Ishikawa (cell line): ENCODE data around the gene SAMD14.

Experiments
- CEBPB ChIP-seq: IDR thresholded peaks from 2 replicates; pipeline ENCODE4 v1.6.1; 2012
- CREB1 ChIP-seq: IDR thresholded peaks from 2 replicates; pipeline ENCODE4 v1.6.1; 2012; ENCODE audit warnings: low read depth
- EGR1 ChIP-seq: IDR thresholded peaks from 2 replicates; pipeline ENCODE4 v1.6.1; 2012
- EP300 ChIP-seq: IDR thresholded peaks from 2 replicates; pipeline ENCODE4 v1.6.1; 2012; ENCODE audit warnings: borderline replicate concordance
- FOXM1 ChIP-seq: IDR thresholded peaks from 2 replicates; pipeline ENCODE4 v1.6.1; 2012; ENCODE audit warnings: low read depth, borderline replicate concordance
- NFIC ChIP-seq: IDR thresholded peaks from 2 replicates; pipeline ENCODE4 v1.6.1; 2012
- RAD21 ChIP-seq: IDR thresholded peaks from 2 replicates; pipeline ENCODE4 v1.6.1; 2012; ENCODE audit warnings: low read depth
- TAF1 ChIP-seq: IDR thresholded peaks from 2 replicates; pipeline ENCODE4 v1.6.1; 2012; ENCODE audit warnings: low read depth, mild to moderate bottlenecking
- TCF12 ChIP-seq: IDR thresholded peaks from 2 replicates; pipeline ENCODE4 v1.6.1; 2012; ENCODE audit warnings: low read depth
- TEAD4 ChIP-seq: IDR thresholded peaks from 2 replicates; pipeline ENCODE4 v1.6.1; 2012
- YY1 ChIP-seq: IDR thresholded peaks from 2 replicates; pipeline ENCODE4 v1.6.1; 2012; ENCODE audit warnings: low read depth
- ZBTB7A ChIP-seq: IDR thresholded peaks from 2 replicates; pipeline ENCODE4 v1.6.1; 2012; ENCODE audit warnings: low read depth
- TF ChIP-seq, protein P1 (sequence below): IDR thresholded peaks from 2 replicates; pipeline ENCODE4 v1.6.1; 2012
- TF ChIP-seq, protein P2 (sequence below): IDR thresholded peaks from 2 replicates; pipeline ENCODE4 v1.6.1; 2012
- TF ChIP-seq, protein P3 (sequence below): IDR thresholded peaks from 2 replicates; pipeline ENCODE4 v1.6.1; 2012; ENCODE audit warnings: low read depth, mild to moderate bottlenecking

SAMD14 gene

DNA sequence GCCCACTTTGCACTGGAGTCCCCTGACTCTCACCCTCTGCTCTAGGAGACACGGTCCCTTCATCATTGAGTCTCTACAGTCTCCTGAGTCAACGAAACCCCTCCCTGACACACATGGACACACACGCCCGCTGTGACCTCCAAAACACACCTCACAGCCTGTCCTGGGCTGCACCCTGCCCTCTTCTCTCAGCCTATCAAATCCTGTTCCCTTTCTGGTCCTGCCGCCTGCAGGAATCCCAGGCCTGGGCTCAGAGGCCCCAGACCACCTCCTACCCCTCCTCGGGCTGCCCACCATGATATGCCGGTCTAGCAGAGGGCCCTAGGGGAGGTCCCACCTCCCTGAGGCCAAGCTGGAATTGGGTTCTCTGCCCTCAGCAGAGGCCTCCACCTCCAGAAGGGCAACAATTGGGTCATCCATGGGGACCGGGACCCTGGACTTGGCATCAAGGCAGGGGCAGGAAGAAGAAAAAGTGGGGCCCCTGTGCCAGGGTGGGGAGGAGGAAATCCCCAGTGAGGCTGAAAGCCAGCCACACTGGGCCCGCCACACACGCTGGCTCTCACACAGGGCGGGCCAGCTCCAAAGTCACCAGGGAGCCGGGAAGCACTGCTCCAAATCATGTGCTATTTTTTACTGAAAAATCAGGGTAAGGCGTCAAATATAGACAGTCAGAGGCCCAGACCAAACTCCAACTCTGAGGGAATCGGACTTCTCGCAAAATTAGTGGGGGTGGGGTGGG lies 17.1 kb upstream of the SAMD14 start:
- TF ChIP-seq TAF1 = no peak
- no peak for TF ChIP-seq EP300
- no peak for TF ChIP-seq RAD21
- TF ChIP-seq, protein P1, sequence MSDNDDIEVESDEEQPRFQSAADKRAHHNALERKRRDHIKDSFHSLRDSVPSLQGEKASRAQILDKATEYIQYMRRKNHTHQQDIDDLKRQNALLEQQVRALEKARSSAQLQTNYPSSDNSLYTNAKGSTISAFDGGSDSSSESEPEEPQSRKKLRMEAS = no peak
- TF ChIP-seq NFIC = no peak
- no peak for TF ChIP-seq CEBPB
- TF ChIP-seq, protein P2, sequence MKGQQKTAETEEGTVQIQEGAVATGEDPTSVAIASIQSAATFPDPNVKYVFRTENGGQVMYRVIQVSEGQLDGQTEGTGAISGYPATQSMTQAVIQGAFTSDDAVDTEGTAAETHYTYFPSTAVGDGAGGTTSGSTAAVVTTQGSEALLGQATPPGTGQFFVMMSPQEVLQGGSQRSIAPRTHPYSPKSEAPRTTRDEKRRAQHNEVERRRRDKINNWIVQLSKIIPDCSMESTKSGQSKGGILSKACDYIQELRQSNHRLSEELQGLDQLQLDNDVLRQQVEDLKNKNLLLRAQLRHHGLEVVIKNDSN = no peak
- TF ChIP-seq FOXM1 = no peak
- TF ChIP-seq TEAD4 = no peak
- TF ChIP-seq, protein P3, sequence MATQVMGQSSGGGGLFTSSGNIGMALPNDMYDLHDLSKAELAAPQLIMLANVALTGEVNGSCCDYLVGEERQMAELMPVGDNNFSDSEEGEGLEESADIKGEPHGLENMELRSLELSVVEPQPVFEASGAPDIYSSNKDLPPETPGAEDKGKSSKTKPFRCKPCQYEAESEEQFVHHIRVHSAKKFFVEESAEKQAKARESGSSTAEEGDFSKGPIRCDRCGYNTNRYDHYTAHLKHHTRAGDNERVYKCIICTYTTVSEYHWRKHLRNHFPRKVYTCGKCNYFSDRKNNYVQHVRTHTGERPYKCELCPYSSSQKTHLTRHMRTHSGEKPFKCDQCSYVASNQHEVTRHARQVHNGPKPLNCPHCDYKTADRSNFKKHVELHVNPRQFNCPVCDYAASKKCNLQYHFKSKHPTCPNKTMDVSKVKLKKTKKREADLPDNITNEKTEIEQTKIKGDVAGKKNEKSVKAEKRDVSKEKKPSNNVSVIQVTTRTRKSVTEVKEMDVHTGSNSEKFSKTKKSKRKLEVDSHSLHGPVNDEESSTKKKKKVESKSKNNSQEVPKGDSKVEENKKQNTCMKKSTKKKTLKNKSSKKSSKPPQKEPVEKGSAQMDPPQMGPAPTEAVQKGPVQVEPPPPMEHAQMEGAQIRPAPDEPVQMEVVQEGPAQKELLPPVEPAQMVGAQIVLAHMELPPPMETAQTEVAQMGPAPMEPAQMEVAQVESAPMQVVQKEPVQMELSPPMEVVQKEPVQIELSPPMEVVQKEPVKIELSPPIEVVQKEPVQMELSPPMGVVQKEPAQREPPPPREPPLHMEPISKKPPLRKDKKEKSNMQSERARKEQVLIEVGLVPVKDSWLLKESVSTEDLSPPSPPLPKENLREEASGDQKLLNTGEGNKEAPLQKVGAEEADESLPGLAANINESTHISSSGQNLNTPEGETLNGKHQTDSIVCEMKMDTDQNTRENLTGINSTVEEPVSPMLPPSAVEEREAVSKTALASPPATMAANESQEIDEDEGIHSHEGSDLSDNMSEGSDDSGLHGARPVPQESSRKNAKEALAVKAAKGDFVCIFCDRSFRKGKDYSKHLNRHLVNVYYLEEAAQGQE = no peak
- TF ChIP-seq EGR1 = no peak
- no peak for TF ChIP-seq CREB1
- no peak for TF ChIP-seq YY1
- no peak for TF ChIP-seq TCF12
- TF ChIP-seq ZBTB7A = no peak

DNA sequence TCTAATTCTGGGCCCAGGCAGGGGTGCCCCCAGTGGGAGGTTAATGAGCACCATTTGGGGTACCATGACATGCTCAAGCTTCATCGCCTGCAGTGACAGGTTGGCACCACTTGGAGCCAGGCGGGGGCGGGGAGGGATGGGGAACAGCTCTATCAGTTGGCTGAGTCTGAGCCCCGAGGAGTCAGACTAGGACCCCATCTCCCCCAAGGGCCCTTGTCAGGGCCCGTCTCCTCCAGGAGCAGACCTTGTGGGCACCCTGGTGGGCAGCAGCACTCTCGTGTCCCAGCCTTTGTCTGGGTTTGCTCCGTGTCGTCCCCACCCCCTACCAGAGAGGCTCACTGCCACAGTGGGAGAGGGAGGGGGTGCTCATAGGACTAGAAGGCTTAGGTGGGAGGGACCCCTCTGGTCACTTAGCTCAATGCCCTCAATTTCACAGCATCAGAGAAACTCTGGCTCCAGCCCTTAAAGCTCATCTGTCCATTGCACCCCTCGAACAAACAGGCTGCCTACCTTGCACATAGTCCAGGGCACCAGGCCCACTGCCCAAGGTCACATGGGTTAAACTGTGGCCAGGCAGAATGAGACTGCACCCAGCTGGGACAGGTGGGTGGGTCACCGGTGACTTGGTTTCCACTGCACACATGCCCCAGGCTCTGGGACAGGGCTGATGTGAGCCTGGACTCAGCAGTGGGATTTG lies 16.4 kb upstream of the SAMD14 start:
- TF ChIP-seq ZBTB7A = no peak
- TF ChIP-seq YY1 = no peak
- no peak for TF ChIP-seq EP300

DNA sequence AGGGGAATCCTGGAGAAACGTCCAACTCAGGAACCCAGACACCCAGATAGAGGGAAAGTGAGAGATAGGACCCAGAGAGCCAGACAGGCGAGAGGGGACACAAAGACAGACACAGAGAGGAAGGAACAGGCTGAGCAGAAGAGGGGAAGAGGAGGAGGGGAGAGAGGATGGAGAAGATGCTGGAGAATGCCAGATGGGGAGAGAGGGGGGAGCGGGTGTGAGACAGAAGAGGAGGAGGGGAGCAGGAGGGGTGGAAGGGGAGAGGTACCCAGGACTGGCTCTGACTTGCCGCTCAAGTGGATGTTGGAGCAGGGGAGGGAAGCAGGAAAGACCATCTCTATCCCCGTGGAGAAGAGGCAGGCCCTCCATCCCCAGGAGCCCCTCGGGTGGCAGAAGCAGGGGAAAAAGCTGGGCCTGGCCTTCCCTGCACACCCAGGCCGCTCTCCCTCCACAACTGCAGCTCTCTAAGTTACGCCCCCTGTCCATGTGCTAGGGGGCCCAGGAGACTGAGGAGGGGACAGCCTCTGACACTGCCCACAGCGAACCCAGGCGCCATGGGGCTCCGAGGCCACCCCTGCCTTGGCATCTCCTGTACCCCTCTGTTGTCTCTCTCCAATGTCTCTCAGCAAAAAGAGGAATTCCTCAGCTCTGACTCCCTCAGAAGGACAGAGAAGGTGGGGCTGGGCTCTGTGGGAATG lies 15.7 kb upstream of the SAMD14 start:
- TF ChIP-seq, protein P1 = no peak
- TF ChIP-seq TEAD4 = no peak
- no peak for TF ChIP-seq EGR1
- no peak for TF ChIP-seq FOXM1
- no peak for TF ChIP-seq CEBPB
- TF ChIP-seq RAD21 = no peak
- no peak for TF ChIP-seq ZBTB7A
- no peak for TF ChIP-seq CREB1
- TF ChIP-seq, protein P3 = no peak
- TF ChIP-seq TCF12 = no peak
- TF ChIP-seq, protein P2 = no peak
- no peak for TF ChIP-seq EP300
- TF ChIP-seq YY1 = no peak
- no peak for TF ChIP-seq TAF1

DNA sequence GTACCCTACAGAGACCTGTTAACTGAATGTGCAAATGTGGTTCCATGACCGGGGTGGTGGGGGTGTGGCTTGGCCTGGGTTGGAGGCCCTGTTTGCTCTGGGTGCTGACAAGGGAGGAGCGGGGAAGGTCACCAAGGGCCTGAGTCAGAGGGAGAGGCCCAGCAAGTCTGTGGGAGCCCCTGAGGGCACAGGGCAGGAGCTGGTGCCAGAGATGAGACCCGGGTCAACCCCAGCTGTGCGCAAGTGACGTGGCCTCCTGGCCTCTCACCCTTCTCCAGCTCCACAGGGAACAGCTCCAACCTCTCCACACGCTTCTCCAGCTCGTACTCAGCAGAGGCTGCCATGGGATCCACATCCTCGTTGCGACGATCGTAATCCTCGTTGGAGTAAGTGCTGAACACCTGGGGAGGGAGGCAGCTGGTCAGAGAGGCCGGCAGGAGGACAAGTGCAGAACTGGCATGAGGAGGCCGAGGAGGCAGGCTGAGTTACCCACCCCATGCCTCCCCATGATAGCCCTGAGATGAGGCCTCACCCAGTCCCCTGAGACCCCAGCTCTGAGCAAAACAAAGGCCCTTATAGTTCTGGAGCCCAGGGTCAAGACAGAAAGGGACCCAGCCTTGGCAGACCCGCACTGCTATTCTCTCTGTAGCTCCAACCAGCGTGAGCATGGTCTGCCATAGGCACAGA lies 15.0 kb upstream of the SAMD14 start:
- no peak for TF ChIP-seq TEAD4
- TF ChIP-seq CREB1 = no peak
- no peak for TF ChIP-seq TAF1
- TF ChIP-seq YY1 = no peak
- no peak for TF ChIP-seq TCF12
- no peak for TF ChIP-seq NFIC
- TF ChIP-seq EGR1 = no peak
- TF ChIP-seq, protein P1 = no peak
- TF ChIP-seq, protein P2 = no peak
- TF ChIP-seq, protein P3 = no peak
- TF ChIP-seq FOXM1 = no peak
- no peak for TF ChIP-seq ZBTB7A
- no peak for TF ChIP-seq CEBPB
